ENCODE data around the gene CD81.

DNA sequence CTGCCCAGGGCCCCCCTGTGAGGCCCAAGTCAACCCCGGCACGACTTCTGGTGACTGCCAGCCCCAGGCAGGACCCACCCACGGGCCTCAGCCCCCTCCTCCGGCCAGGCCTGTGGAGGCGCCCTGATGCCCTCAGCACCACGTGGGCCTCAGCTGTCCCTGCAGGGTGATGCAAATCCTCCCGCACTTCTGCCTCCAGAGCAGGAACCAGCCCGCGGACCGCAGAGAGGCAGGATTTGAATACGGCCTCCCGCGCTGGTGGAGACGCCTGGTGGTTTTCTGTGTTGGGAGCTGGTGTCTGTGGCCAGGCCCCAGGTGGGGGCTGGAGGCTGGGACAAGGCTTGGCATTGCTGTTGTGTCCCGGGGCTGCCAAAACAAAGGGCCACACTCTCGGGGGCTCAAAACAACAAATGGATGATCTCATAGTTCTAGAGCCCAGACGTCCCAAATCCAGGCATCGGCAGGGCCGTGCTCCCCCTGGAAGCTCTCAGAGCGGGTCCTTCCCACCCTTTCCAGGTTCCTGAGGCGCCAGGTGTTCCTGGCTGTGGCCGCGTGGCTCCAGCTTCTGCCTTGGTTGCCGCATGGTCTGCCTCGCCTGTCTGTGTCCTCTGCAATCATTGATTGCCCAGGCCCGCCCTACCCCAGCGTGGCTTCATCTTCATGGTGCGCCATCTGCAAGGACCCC is 47.8 kb downstream of the CD81 start:
- TF ChIP-seq, protein P1, sequence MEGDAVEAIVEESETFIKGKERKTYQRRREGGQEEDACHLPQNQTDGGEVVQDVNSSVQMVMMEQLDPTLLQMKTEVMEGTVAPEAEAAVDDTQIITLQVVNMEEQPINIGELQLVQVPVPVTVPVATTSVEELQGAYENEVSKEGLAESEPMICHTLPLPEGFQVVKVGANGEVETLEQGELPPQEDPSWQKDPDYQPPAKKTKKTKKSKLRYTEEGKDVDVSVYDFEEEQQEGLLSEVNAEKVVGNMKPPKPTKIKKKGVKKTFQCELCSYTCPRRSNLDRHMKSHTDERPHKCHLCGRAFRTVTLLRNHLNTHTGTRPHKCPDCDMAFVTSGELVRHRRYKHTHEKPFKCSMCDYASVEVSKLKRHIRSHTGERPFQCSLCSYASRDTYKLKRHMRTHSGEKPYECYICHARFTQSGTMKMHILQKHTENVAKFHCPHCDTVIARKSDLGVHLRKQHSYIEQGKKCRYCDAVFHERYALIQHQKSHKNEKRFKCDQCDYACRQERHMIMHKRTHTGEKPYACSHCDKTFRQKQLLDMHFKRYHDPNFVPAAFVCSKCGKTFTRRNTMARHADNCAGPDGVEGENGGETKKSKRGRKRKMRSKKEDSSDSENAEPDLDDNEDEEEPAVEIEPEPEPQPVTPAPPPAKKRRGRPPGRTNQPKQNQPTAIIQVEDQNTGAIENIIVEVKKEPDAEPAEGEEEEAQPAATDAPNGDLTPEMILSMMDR (IDR thresholded peaks at IDR 0.05 in 4 of 5, conservative IDR thresholded peaks at IDR 0.05 in 1 of 5), result no peak
- no peak for TF ChIP-seq POLR2A (IDR thresholded peaks at IDR 0.05)

Measured in gastrocnemius medialis (tissue), 4 donors.